ENCODE results near the gene YTHDC1.

- no peak for TF ChIP-seq CTCF (conservative IDR thresholded peaks at IDR 0.05; ENCODE audit: low read depth in 2 of 2)
- no peak for TF ChIP-seq JUNB (IDR thresholded peaks at IDR 0.05; ENCODE audit: unreplicated experiment)
- no peak for TF ChIP-seq REST (IDR thresholded peaks at IDR 0.05; ENCODE audit: unreplicated experiment)
- TF ChIP-seq EZH2 (IDR thresholded peaks at IDR 0.05; ENCODE audit: low read depth, unreplicated experiment) = no peak
- no peak for TF ChIP-seq EZH2phosphoT487 (IDR thresholded peaks at IDR 0.05; ENCODE audit: unreplicated experiment)
- no peak for TF ChIP-seq POLR2AphosphoS5 (IDR thresholded peaks at IDR 0.05; ENCODE audit: low read depth)
- TF ChIP-seq, protein P1, sequence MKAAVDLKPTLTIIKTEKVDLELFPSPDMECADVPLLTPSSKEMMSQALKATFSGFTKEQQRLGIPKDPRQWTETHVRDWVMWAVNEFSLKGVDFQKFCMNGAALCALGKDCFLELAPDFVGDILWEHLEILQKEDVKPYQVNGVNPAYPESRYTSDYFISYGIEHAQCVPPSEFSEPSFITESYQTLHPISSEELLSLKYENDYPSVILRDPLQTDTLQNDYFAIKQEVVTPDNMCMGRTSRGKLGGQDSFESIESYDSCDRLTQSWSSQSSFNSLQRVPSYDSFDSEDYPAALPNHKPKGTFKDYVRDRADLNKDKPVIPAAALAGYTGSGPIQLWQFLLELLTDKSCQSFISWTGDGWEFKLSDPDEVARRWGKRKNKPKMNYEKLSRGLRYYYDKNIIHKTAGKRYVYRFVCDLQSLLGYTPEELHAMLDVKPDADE (IDR thresholded peaks at IDR 0.05) = no peak
- TF ChIP-seq CREB1 (CRISPR knock-in tag; IDR thresholded peaks at IDR 0.05; ENCODE audit: low read depth) = no peak
These were observed 49.4 kb upstream of the YTHDC1 start for GRCh38 chr4:68399306-68399705.
